K562 (cell line): ENCODE measurements around the gene RFNG. TPM values are rescaled to one million over a fixed set of nuclear protein-coding genes. Genes with fewer than 3 reads are reported as not detected.
A peak's percentile ranks its signal among the peaks of the same experiment; 100 is the strongest.

Source experiments
- MLLT1 ChIP-seq, 2 experiments: fragments of 450-650 bp; IDR thresholded peaks; 2 replicates each; pipeline ENCODE4 v1.6.1; 2016
- ZBTB33 ChIP-seq: sonication (generic); formaldehyde crosslinking; IDR thresholded peaks from 2 replicates; pipeline ENCODE4 v1.8.1; 2023; ENCODE audit warnings: mild to moderate bottlenecking, missing genetic modification reagents
- ZNF232 ChIP-seq: sonication (generic); formaldehyde crosslinking; IDR thresholded peaks from 2 replicates; pipeline ENCODE4 v1.8.0; 2022; ENCODE audit warnings: mild to moderate bottlenecking, missing genetic modification reagents
- polyA plus RNA-seq, 8 experiments: library from polyadenylated mRNA; depleted of rRNA in 4 of 8; stranded (reverse) in 5 of 8; unstranded in 3 of 8; fragments of >200 nt; fragmentation: Nextera tagmentation in 2 of 8; fragmentation: Illumina TruSeq in 1 of 8; extraction: Ambion mirVana in 2 of 8; extraction: Trizol in 1 of 8; gene quantifications; 2 replicates each; pipeline versions ENCODE4 v1.2.1 to v1.2.3, GENCODE V29; 2011 to 2014; ENCODE audit warnings: inconsistent platforms in 1 of 8, missing spikeins in 1 of 8
- total RNA-seq, 7 experiments: library from RNA; depleted of rRNA in 6 of 7; stranded (reverse); fragments of >200 nt in 6 of 7; fragmentation: Illumina TruSeq in 2 of 7; extraction: Trizol in 2 of 7; gene quantifications; 2 replicates each; pipeline versions ENCODE4 v1.2.1 to v1.2.3, GENCODE V29; 2011 to 2021; ENCODE audit warnings: low replicate concordance in 1 of 7
- TF ChIP-seq, protein P1 (sequence below), 3 experiments: fragments of 200-800 bp in 1 of 3; sonication (Bioruptor generic) in 1 of 3; sonication (generic) in 1 of 3; formaldehyde crosslinking in 1 of 3; IDR thresholded peaks; 2 replicates each; pipeline versions ENCODE4 v1.6.1 to v1.8.0; 2016 to 2022; ENCODE audit warnings: mild to moderate bottlenecking in 2 of 3, missing compliant biosample characterization in 2 of 3, missing genetic modification characterization in 2 of 3, missing genetic modification reagents in 1 of 3

RFNG gene
- total and polyA plus RNA-seq, 9 of the 15 experiments (the other 6 are each of a cell fraction or from before 2014, with no cell fraction given), result 0.32 to 32.8 (median 9.5) TPM

GRCh38 chr17:82037092-82037888 is 14.3 kb downstream of the RFNG start, which contains the start of gene DCXR (continued):
- TF ChIP-seq MLLT1 (IDR thresholded peaks at IDR 0.05), result no peak
- TF ChIP-seq, protein P1, sequence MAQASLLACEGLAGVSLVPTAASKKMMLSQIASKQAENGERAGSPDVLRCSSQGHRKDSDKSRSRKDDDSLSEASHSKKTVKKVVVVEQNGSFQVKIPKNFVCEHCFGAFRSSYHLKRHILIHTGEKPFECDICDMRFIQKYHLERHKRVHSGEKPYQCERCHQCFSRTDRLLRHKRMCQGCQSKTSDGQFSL (CRISPR knock-in tag; IDR thresholded peaks at IDR 0.05), result peak; percentile 67; the same call in 1 of the 2 replicates
- TF ChIP-seq, protein P1 (tag; IDR thresholded peaks at IDR 0.05), result no peak
- peak; percentile 94 for TF ChIP-seq ZBTB33 (CRISPR knock-in tag)
- no peak for TF ChIP-seq ZNF232 (CRISPR knock-in tag)
